ENCODE results near the gene SNX22.

DNA sequence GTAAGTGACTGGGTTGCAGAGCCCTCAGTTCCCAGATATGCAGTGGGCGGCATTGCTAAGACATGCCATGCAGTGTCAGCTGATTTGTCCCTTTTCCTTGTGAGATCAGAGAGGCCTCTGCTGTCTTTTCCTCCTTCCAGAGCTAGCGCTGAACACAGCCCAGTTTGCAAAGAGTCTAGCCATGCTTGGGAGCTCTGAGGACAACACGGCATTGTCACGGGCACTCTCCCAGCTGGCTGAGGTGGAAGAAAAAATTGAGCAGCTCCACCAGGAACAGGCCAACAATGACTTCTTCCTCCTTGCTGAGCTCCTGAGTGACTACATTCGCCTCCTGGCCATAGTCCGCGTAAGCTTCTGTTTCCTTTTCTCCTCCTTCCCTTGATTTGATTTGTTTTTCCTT lies 20.0 kb upstream of the SNX22 start:
- TF ChIP-seq POLR2A (IDR thresholded peaks at IDR 0.05), result no peak
- TF ChIP-seq CTCF (IDR thresholded peaks at IDR 0.05), result no peak
- no peak for TF ChIP-seq POLR2AphosphoS5 (IDR thresholded peaks at IDR 0.05)

Data from gastroesophageal sphincter (tissue), 3 donors.